Colonic mucosa (tissue), 4 donors: ENCODE results near the gene BABAM1. TPM values are rescaled to one million over a fixed set of nuclear protein-coding genes. Genes with fewer than 3 reads are reported as not detected.

ENCODE experiments used
- DNase-seq: peaks from one replicate; pipeline ENCODE4 v3.0.0-alpha.2; 2020
- H3K27ac ChIP-seq: fragments of 200-600 bp; one replicate; pipeline ENCODE4 v1.8.0; 2021
- H3K27me3 ChIP-seq: fragments of 200-600 bp; one replicate; pipeline ENCODE4 v1.8.0; 2021
- H3K36me3 ChIP-seq: fragments of 200-600 bp; one replicate; pipeline ENCODE4 v1.8.0; 2021
- H3K4me1 ChIP-seq: fragments of 200-600 bp; one replicate; pipeline ENCODE4 v1.8.0; 2021; ENCODE audit warnings: mild to moderate bottlenecking
- H3K4me3 ChIP-seq: fragments of 200-600 bp; one replicate; pipeline ENCODE4 v1.8.0; 2021
- H3K9ac ChIP-seq, 2 donors: one replicate each; pipeline ENCODE4 v1.7.0; 2013; ENCODE audit warnings: control low read depth in 2 of 2, low read depth in 2 of 2, low read length in 2 of 2
- H3K9me3 ChIP-seq: fragments of 200-600 bp; one replicate; pipeline ENCODE4 v1.8.0; 2021
- CTCF ChIP-seq: fragments of 200-600 bp; IDR thresholded peaks from one replicate; pipeline ENCODE4 v1.8.0; 2022; ENCODE audit warnings: antibody characterized with exemption, mild to moderate bottlenecking
- intact Hi-C: fragments of 100-400 bp; cut with DNase I; formaldehyde crosslinking; loops from one replicate; pipeline ENCODE4 v1.14.1; 2022
- total RNA-seq, 2 donors: library from RNA; stranded (reverse); fragmentation: NEBNext Ultra II Directional in 1 of 2; extraction: Animal tissue kit (Norgen Biotek cat#: 25700) in 1 of 2; gene quantifications; one replicate each; pipeline ENCODE4 v1.2.1, GENCODE V29; 2021
- donor health status: healthy.
- donor health status: DM: no; HTN: no; CAD: no.
- donor health status: DM: no; HTN: no; CAD: no.

BABAM1 gene
- total RNA-seq, 2 donors from 2014 or later, result 73.7 to 94.7 TPM

DNA sequence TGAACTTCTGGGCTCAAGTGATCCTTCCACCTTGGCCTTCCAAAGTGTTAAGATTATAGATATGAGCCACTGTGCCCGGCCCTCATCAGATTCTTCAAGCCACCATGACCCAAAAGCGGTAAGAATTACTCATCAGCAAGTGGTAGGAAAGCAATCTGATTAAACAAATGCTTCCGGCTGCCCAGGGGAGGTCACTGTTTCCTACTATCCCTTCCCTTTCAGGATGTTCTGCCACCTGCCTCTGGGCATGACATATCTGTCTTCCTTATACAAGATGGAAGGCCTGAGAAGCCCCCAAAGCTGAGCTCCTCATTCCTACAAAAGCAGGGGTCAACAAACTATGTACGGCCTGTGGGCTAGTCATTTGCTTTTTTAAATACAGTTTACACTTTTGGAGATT, 29.0 kb downstream of the BABAM1 start:
- no peak for TF ChIP-seq CTCF
- Histone ChIP-seq H3K9me3 (no peaks in the 10 kb centered on the region), H3K4me1 (no peaks in the 10 kb centered on the region), H3K4me3 (no peak overlapping the region), H3K9ac (no peak overlapping the region), H3K36me3 (no peaks in the 10 kb centered on the region), H3K27me3 (no peaks in the 10 kb centered on the region), H3K27ac (no peak overlapping the region)
- no peak for DNase-seq
- intact Hi-C loops, result loop anchor here (10.0 kb wide), 1 partner anchor 169 kb away; the partner anchor contains the start of gene NXNL1

- no peak overlapping the region for H3K27ac ChIP-seq
- H3K9me3 ChIP-seq, result no peaks in the 10 kb centered on the region
- no peak for DNase-seq
- TF ChIP-seq CTCF, result no peak
- no peaks in the 10 kb centered on the region for H3K27me3 ChIP-seq
- intact Hi-C loops, result loop anchor here (10.0 kb wide), 1 partner anchor 168 kb away; the partner anchor contains the start of gene NXNL1
- H3K9ac ChIP-seq, result no peak overlapping the region
- no peaks in the 10 kb centered on the region for H3K4me1 ChIP-seq
- no peaks in the 10 kb centered on the region for H3K36me3 ChIP-seq
- H3K4me3 ChIP-seq, result no peak overlapping the region
Observed at GRCh38 chr19:17296976-17297375, 29.7 kb downstream of the BABAM1 start.

DNA sequence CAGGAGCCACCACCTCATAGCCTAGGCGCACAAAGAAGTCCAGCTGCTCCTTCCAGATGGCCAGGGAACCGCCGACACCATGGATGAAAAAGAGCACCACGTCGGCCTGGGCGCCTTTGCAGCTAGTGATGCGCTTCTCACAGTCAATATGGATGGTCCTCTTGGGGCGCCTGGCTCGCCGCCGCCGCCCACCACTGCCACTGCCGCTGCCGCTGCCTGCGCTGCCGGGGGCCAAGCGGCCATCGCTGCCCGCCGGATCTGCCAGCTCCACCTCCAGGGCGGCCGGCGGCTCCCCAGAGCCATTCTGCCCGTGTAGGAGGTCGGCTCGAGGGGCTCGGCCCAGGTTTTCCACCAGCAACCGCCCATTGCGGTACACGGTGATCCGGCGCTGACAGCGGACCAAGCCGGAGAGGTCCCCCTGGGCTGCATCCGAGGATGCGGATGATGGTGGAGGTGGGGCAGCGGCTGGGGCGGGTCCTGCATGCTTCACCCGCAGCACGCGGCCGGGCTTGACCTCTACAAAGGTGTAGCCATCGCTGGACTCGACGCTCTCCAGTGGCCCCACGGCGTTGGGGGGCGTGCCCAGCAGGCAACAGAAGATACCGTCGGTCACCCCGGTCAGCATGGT, 33.9 kb downstream of the BABAM1 start:
- Histone ChIP-seq H3K9me3 (no peaks in the 10 kb centered on the region), H3K4me3 (no peak overlapping the region), H3K9ac (no peak overlapping the region), H3K27ac (no peak overlapping the region), H3K36me3 (no peaks in the 10 kb centered on the region), H3K27me3 (no peaks in the 10 kb centered on the region), H3K4me1 (peaks cover 15% of the 10 kb centered on the region)
- no peak for DNase-seq
- intact Hi-C loops, result no loop called here
- no peak for TF ChIP-seq CTCF

- Histone ChIP-seq H3K4me3 (peak overlapping the region; percentile 63), H3K36me3 (no peaks in the 10 kb centered on the region), H3K4me1 (peaks cover 15% of the 10 kb centered on the region), H3K9me3 (no peaks in the 10 kb centered on the region), H3K27ac (peak overlapping the region; percentile 37), H3K27me3 (no peaks in the 10 kb centered on the region), H3K9ac (peak overlapping the region; percentile 46 to 87)
- intact Hi-C loops, result no loop called here
- no peak for DNase-seq
- no peak for TF ChIP-seq CTCF
Observed at GRCh38 chr19:17302391-17303166, 35.3 kb downstream of the BABAM1 start.

- H3K36me3 ChIP-seq, result no peaks in the 10 kb centered on the region
- peak; percentile 96 for DNase-seq
- H3K4me1 ChIP-seq, result peaks cover 15% of the 10 kb centered on the region
- peak within 1 kb of the TSS; percentile 37 for H3K27ac ChIP-seq
- peak; percentile 59 for TF ChIP-seq CTCF
- H3K9me3 ChIP-seq, result no peaks in the 10 kb centered on the region
- intact Hi-C loops, result no loop called here
- peak within 1 kb of the TSS; percentile 63 for H3K4me3 ChIP-seq
- H3K9ac ChIP-seq, result peak within 1 kb of the TSS; percentile 46 to 87
- no peaks in the 10 kb centered on the region for H3K27me3 ChIP-seq
Observed at GRCh38 chr19:17303167-17303939, 36.1 kb downstream of the BABAM1 start, which contains the start of gene ABHD8. Gene ABHD8 (minus strand): TSS chr19:17303425. CDS start chr19:17301616, 1,809 bp downstream.
